Right hindlimb (tissue), 1 donor: ENCODE data around the gene MGAT4A.

Experiments
- DNase-seq: peaks from one replicate; pipeline ENCODE4 v3.0.0-alpha.2; 2018

Gene MGAT4A

DNA sequence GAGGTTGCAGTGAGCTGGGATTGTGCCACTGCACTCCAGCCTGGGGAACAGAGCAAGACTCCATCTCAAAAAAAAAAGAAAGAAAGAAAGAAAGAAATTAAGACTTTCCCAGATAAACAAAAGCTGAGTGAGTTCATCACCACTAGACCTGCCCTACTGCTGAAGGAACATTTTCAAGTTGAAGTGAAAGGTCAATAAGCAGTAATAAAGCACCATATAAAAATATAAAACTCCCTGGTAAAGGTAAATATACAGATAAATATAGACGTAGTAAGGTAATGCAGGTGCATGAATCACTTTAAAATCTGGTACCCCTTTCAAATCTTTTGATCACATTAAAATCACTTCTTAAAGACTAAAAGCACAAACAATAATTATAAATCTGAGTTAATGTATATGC is 79.9 kb downstream of the MGAT4A start:
- no peak for DNase-seq

GRCh38 chr2:98649992-98650375 is 80.9 kb downstream of the MGAT4A start:
- no peak for DNase-seq

DNA sequence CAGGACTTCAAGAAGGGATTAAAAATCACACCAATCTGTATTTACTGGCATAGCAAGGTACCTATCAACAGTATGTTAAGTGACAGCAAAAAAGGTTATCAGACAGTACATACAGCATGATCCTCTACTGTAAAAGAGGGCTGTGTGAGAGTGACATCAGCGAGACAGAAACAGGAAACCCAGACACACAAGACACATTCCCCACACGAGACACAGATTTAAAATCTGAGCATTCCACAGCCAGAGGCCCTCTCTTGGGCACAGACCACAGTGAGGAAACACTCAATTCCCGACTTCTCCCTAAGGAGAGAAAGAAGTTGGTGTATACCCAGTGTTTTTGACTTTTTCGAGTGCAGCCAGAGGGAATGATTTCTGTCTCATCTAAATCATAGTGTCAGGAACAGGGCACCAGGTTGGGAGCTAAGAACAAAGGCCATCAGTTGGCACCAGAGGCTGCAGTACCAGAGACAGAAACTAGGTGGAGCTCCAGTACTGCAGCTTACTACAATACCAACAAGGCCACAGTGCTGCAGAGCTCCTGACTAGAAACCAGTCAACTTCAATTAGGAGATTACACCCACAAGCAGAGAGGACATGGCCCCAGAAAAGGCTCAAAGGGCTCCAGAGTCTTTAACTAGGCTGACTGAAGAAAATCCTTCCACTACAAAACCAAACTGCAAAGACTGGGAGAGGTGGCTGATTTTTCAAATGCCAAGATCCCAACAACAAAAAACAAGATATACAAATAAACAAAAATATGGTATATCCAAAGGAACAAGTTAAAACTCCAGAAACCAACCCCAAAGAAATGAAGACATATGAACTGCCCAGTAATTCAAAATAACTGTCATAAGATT is 81.6 kb downstream of the MGAT4A start:
- peak; percentile 80 for DNase-seq

- no peak for DNase-seq
Measured at GRCh38 chr2:98648451-98648850, 82.5 kb downstream of the MGAT4A start.

DNA sequence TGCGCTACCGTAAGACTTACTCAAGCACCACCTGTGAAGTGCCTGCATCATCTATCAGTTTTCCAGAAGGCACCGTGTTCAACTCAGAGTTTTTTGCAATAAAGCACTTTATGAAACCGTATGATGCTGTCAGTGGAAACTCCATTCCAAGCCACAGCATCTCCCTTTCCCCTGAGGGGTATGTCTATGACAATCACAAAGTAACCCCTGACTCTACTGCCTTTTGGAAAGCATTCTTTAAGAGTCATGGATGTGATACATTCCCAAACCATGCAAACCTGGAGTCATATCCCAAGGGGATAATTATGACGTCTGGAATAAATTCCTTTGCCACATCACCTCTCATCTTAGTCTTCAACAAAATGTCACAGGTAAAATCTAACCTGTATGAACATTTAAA is 83.3 kb downstream of the MGAT4A start:
- no peak for DNase-seq

DNA sequence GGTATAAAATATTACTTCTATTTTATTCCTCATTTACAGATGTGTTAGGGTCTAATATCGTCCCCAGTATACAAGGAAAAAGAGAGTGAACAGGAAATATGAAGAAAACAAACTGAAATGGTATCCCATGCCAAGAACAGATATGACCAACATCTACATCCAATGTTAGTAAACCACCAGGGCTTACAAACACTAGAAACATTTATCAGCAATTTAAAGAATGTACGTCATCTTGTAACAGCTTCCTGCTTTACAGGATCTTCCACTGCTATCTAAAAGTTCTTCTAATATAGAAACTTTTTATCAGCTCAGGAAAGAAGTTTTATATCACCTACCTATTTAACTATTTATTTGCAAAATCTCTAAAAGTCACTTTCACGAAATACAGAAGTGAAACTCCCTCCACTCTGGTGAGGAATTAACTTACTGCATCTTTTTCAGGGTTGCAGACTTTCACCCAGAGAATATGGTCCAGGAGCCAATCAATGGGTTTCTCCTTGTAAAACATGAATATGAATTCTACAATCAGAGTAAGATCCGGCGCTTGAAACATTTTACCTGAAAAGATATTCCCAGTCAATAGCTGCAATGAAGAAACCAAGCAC is 87.3 kb downstream of the MGAT4A start:
- no peak for DNase-seq

- no peak for DNase-seq
Measured at GRCh38 chr2:98637401-98638147, 93.4 kb downstream of the MGAT4A start.

DNA sequence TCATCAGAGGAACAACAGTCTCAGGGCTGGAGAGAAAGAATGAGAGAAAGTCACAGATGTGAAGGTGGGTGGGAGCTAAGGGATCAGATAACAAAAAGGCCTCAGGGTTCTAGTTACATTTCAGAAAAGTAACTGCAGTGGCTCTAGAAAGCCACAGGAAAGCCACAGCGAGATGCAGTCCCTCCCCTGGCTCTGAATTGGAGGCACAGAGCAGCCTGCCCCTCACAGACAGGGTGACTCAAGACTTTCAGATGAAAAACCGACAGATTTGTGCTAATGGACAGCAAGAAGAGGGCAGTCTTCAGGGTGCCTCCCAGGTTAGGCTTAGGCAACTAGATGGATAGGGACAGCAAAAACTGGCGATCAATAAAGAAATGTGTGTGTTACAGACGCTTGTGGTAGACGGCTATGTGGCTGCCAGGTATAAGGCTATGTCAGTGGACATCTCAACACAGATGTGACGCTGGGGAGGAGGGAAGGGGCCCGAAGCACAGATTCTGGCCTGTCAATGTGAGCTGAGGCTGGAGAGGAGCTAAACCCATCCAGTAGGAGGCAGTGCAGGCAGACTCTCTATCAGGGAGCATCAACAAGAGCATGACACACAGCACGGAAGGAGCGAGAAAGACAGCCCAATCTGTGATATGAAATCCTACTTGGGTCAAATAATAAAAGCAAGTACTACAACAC is 96.4 kb downstream of the MGAT4A start:
- DNase-seq, result no peak

- DNase-seq, result no peak
Measured at GRCh38 chr2:98632351-98632750, 98.6 kb downstream of the MGAT4A start.

DNA sequence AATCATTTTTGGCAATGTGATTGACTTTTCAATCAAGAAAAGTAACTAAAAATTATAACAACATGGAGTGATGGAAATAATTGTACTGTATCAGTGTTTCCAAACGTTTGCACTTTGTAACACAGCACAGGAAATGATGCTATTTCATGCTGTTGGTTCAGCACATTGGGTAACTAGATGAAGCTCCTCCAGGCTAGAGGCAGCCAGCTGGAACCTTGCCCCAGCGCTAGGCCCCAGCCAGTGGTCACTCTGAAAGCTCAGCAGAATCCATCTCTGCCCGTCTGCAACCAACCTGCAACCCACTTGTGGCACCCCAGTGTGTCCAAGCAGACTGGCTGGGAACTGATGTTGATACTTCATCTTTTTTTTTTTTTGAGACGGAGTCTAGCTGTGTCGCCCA is 107.3 kb downstream of the MGAT4A start:
- DNase-seq, result no peak

DNA sequence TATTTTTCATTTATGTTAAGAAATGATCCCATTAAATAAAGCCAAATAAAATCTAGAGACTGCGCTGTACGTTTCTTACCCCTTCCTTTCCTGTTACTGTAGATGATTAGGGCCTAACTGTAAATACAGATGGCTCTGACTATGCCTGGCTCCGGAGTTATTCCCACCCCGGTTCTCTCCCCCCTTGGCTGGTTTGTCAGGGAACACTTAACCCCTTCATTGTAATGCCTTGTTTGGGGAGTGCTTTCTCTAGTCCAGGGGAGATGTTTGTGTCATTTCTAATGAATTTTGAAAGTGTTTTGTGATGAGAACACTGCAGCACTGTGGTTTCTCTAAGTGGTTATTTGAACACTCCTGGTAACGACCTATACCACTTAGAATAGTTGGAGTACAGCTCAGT is 113.8 kb downstream of the MGAT4A start:
- DNase-seq, result no peak

DNA sequence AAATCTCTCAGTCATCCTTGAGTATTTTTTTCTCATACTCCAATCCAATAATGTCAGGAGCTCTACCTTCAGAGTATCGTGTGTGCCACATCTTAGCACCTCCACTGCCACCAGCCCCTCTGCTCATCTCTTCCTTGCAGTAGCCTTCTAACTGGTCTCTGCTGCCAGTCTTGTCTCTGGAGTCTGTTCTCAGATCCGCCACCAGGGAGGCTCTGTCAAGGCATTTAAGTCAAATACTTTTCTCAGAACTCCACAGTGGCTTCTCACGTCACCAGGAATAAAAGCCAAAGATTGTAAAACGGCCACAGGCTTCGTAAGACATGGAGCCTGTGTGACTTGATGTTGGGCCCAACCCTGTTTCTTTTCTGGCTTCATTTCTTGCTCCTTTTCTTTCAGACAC is 115.5 kb downstream of the MGAT4A start:
- no peak for DNase-seq

DNA sequence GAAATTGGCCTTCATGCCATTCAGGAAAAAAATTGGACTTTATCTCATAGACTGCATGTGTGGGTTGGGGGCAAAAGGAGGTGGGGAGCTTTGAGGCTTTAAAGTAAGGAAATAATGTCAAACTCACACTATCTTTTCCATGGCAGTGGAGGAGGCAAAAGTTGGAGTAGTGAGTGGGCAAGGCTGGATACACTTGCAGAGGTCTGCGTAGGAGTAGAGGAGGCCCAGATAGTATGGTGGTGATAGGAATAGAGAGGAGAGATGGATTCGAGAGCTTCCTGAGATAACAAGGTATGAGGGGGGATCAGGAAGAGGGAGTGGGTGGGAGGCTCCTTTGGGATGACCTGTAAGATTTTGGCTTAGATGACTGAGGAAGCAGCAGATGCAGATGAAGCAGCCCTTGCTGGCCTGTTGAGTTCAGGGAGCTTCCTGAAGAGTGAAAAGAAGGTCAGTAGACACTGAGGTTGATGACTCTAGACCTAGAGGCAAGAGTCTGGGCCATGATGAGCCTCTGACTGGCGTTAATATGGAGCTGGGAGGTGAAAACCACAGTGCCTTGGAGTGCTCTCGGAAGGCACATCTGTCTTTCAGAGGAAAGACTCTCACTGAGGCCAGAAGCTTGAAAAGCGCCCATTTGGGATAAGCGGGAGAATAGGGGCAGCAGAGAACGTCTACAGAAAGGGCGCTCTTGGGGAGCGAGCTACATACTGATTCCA is 116.8 kb downstream of the MGAT4A start:
- DNase-seq, result no peak

DNA sequence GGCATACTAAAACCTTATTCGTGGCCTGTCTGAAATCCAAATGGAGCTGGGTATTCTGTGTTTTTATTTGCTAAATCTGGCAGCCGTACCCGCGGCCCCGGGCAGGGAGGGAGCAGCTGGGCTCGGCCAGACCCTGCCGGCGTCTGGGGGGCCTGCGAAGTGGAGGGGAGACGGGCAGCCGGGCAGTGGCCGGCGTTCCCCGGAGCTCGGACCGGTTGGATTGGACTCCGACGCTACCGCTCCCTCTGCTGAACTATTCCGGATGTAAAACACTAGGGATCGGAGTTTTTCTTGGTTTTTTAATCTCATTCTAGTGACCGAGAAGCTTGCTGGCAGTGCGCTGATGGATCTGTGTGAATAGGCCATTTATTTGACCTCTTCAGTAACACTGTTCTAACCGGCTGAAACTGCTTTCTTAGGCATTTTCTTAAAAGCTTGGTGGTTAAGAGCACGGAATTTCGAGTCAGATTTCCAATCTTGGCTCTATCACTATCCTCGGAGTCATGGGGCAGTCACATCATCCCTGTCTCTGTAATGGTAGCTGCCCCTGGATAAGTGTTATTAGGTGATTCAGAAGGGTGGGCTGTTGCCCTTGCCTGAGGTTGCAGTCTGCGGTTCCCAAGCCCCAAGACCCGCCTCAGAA is 121.8 kb downstream of the MGAT4A start:
- DNase-seq, result peak; percentile 50

DNA sequence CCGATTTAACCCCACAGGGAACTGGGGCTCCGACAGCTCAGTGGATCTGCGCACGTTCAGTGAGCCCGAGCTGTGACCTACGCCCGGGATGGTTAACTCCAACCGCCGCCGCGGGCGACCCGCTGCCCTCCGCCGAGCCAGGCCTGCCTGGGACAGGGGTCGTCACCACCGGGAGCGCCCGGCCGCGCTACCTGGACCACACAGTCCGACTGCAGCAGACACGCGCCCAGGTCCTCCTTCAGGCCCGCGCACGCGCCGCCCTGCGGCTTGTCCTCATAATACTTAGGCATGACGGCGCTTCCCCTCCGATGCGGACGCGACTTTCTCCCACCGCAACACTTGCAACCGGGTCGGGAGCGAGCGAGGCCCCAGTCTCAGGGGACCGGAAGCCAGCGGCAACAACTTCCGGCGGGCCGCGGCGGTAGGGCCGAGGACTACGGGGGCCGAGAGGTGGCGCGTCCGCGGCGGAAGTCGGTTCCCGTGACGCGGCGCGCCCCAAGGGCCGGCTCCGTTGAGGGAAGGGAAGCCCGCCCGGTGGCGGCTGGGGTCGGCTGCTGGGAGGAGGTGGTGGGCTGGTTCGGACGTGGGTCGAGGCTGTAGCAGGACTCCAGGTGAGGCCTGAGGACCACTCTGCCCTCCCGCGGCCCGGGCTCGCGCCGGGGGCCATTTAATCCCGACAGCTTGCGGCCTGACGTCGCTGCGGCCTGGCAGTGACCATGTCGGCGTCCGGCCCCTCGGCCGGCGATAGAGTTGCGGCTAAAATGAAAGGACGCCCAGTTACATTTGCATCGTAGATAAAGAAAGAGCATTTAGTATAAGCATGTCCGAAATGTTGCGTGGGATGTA is 122.6 kb downstream of the MGAT4A start, which contains the start of the genes COA5 and UNC50:
TSS of gene COA5 (minus strand) at position 397 of the 846 bp plus-strand sequence. CDS start at position 290, 107 bp downstream.
TSS of gene UNC50 (plus strand) at position 474 of the 846 bp plus-strand sequence. CDS start 1,171 bp downstream, outside the sequence.
- DNase-seq, result peak; percentile 92

- DNase-seq, result no peak
Measured at GRCh38 chr2:98607741-98608115, 123.2 kb downstream of the MGAT4A start.

DNA sequence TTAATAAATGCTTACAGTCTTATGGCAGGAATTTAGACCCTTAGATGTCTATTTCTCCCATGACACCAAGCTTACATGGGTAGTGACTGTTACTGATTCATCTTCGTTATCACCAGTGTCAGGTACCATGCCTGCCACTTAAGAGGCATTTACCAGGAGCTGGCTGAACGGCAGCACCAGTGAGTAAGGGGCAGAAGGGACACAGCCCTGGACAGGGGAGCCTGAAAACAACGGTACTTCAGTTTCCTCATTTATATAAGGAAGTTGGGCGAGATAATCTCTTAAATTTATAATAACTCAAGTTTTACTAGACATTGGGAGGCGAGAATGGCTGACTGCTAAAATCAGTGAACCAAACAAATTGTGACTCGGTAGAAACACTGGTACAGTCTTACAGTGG is 123.8 kb downstream of the MGAT4A start:
- DNase-seq, result no peak

DNA sequence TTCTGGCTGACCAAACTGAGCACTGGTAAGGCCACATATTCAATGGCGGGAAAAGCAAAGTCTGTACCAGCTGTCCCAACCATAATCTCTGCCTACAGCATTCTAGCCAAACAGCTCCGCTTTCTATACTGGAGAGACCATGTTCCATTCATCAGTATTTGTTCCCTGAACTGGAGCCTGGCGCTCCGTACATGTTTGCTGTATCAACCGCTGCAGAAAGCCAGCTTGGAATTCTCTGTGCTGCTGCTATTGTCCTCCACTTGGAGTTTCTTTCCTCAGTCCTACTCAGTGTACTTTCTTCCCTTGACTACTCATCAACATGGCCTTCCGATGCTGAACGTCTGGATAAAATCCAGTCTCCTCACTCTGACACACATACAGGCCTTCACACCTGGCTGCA is 124.5 kb downstream of the MGAT4A start:
- DNase-seq, result no peak

DNA sequence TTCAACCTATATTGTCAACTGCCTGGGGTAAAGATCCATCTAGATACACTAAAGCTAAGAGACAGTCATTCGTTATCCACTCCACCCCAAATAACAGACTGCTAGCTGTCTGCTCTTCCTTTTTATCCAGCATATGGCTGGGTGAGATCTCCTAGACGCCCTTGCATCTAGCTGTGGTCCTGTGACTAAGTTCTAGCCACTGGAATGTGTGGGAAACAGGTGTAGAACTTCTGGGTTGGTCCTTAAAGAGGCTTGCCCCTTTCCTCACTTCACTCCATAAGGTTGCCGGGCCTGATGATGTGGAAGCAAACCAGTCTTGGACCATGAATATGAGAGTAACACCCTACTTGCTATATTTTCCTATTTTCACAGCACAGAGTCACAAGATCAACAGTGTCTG is 125.9 kb downstream of the MGAT4A start:
- DNase-seq, result no peak

GRCh38 chr2:98604547-98604946 is 126.4 kb downstream of the MGAT4A start:
- DNase-seq, result no peak
